Esophagus squamous epithelium (tissue), 4 donors: ENCODE results near the gene ODC1.

ENCODE experiments used
- CTCF ChIP-seq, 6 experiments: fragments of 450-650 bp in 4 of 6; fragments of 200-600 bp in 2 of 6; sonication (generic) in 2 of 6; IDR thresholded peaks; one replicate each; pipeline ENCODE4 v1.5.1; 2016 to 2019; ENCODE audit warnings: antibody characterized with exemption in 6 of 6, mild to moderate bottlenecking in 4 of 6, moderate library complexity in 4 of 6
- POLR2A ChIP-seq, 4 donors: fragments of 450-650 bp; IDR thresholded peaks; one replicate each; pipeline ENCODE4 v1.6.1; 2017; ENCODE audit warnings: antibody characterized with exemption in 4 of 4, mild to moderate bottlenecking in 4 of 4, moderate library complexity in 3 of 4

- TF ChIP-seq CTCF (IDR thresholded peaks at IDR 0.05) (no peak), POLR2A (IDR thresholded peaks at IDR 0.05) (no peak)
Observed at GRCh38 chr2:10467401-10467800, 19.3 kb upstream of the ODC1 start.
